GM18520 (cell line): ENCODE results near the gene KPNA2.
A peak's percentile ranks its signal among the peaks of the same experiment; 100 is the strongest.
"Not testable (repeated sequence)": the region's sequence is repeated elsewhere in the genome, so short reads cannot be mapped to it uniquely, and the experiment has no call there.

ENCODE experiments used
- ATAC-seq: cut with Tn5 transposase; IDR thresholded peaks from one replicate; pipeline ENCODE4 v1.9.1; 2021; ENCODE audit not compliant: unreplicated experiment

The KPNA2 gene

GRCh38 chr17:68019675-68020408, 15.7 kb upstream of the KPNA2 start:
- peak; percentile 88 for ATAC-seq

- ATAC-seq: no peak
These were observed 15.2 kb upstream of the KPNA2 start for GRCh38 chr17:68020409-68020756.

GRCh38 chr17:68020791-68021190, 14.7 kb upstream of the KPNA2 start:
- not testable (repeated sequence) for ATAC-seq

- ATAC-seq: no peak
These were observed 13.6 kb upstream of the KPNA2 start for GRCh38 chr17:68021963-68022362.

- not testable (repeated sequence) for ATAC-seq
These were observed 13.0 kb upstream of the KPNA2 start for GRCh38 chr17:68022547-68022946.

GRCh38 chr17:68029512-68030215, 5.9 kb upstream of the KPNA2 start:
- no peak for ATAC-seq

GRCh38 chr17:68033636-68034451, 1.7 kb upstream of the KPNA2 start:
- no peak for ATAC-seq

- no peak for ATAC-seq
These were observed 1.1 kb upstream of the KPNA2 start for GRCh38 chr17:68034452-68034776.

- peak; percentile 80 for ATAC-seq
These were observed 408 bp upstream of the KPNA2 start for GRCh38 chr17:68035131-68035522.

GRCh38 chr17:68036304-68037147, 991 bp downstream of the KPNA2 start:
- no peak for ATAC-seq

- ATAC-seq: no peak
These were observed 11.8 kb downstream of the KPNA2 start for GRCh38 chr17:68047153-68047846.

- not testable (repeated sequence) for ATAC-seq
These were observed 12.5 kb downstream of the KPNA2 start for GRCh38 chr17:68047890-68048542.

- no peak for ATAC-seq
These were observed 13.5 kb downstream of the KPNA2 start for GRCh38 chr17:68048996-68049395.

- ATAC-seq: not testable (repeated sequence)
These were observed 14.4 kb downstream of the KPNA2 start for GRCh38 chr17:68049812-68050437.

GRCh38 chr17:68051321-68052312, 16.1 kb downstream of the KPNA2 start:
- not testable (repeated sequence) for ATAC-seq

- no peak for ATAC-seq
These were observed 17.3 kb downstream of the KPNA2 start for GRCh38 chr17:68052810-68053209.

- ATAC-seq: no peak
These were observed 17.9 kb downstream of the KPNA2 start for GRCh38 chr17:68053231-68054013.
